ENCODE data around the gene APOBEC3H. TPM values are rescaled to one million over a fixed set of nuclear protein-coding genes. Genes with fewer than 3 reads are reported as not detected.

Gene APOBEC3H
- total and polyA plus RNA-seq, 9 of the 15 experiments (the other 6 are each of a cell fraction or from before 2014, with no cell fraction given): 0.10 to 0.21 TPM; not detected in 7

DNA sequence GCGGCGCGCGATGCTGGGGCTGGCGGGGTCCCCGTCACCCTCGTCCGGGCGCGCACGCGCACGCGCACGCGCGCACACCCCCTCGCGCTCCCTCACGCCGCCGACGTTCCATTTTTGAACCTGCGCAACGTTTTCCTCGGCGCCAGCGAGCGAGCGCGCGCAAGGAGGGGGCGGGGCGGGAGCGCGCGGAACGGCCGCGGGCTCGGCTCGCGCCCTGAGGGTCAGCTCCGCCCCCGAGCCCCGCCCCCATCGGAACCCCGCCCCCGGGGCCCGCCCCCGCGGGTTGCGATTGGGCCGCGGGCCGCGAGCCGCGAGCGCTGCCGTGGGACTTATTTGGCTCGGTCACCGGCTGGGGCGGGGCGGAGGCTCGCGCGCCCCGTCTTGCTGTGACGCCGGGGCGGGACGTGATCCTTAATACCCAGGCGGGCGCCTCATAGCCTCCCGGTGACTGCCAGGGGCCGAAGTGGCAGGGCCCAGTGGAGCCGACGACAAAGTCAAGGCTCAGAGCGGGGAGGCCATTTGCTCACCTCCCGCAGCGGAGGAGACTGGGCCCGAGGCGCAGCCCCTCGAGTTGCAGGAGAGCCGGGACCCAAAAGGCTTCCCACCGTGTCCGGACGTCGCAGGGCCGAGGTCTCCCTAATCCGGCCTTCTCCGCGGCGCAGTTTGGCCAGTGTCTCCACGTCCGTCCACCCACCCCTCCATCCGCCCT lies 55.6 kb downstream of the APOBEC3H start, which contains the start of gene CBX7 (continued):
- TF ChIP-seq, protein P1, sequence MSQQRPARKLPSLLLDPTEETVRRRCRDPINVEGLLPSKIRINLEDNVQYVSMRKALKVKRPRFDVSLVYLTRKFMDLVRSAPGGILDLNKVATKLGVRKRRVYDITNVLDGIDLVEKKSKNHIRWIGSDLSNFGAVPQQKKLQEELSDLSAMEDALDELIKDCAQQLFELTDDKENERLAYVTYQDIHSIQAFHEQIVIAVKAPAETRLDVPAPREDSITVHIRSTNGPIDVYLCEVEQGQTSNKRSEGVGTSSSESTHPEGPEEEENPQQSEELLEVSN (IDR thresholded peaks at IDR 0.05; ENCODE audit: borderline replicate concordance in 1 of 2, extremely low read depth in 1 of 2, insufficient read depth in 1 of 2, insufficient read length in 1 of 2, low read depth in 1 of 2, low read length in 1 of 2, poor library complexity in 1 of 2, severe bottlenecking in 1 of 2): peak; percentile 48 to 49
- TF ChIP-seq MYC (IDR thresholded peaks at IDR 0.05; ENCODE audit: low read depth, low read length) (peak; percentile 41; the same call in 1 of the 2 replicates), MYC (CRISPR knock-in tag; IDR thresholded peaks at IDR 0.05; ENCODE audit: borderline replicate concordance, low read depth) (no peak), ZFX (CRISPR knock-in tag; IDR thresholded peaks at IDR 0.05) (peak; percentile 86), CREM (IDR thresholded peaks at IDR 0.05; ENCODE audit: low read depth) (0 out of 2 replicates have a peak, but pooled peaks have one; percentile 3), PYGO2 (tag; IDR thresholded peaks at IDR 0.05) (no peak), RB1 (IDR thresholded peaks at IDR 0.05; ENCODE audit: low read depth) (peak; percentile 43; the same call in 1 of the 2 replicates), CCNT2 (IDR thresholded peaks at IDR 0.05; ENCODE audit: borderline replicate concordance, extremely low read depth, insufficient read length, low read depth, low read length) (peak; percentile 54), SUPT5H (IDR thresholded peaks at IDR 0.05) (peak; percentile 58; the same call in 1 of the 2 replicates), ZNF764 (CRISPR knock-in tag; IDR thresholded peaks at IDR 0.05; ENCODE audit: low read depth) (no peak), ZNF197 (CRISPR knock-in tag; IDR thresholded peaks at IDR 0.05; ENCODE audit: low read depth) (peak; percentile 77; the same call in 1 of the 2 replicates)
- TF ChIP-seq, protein P2, sequence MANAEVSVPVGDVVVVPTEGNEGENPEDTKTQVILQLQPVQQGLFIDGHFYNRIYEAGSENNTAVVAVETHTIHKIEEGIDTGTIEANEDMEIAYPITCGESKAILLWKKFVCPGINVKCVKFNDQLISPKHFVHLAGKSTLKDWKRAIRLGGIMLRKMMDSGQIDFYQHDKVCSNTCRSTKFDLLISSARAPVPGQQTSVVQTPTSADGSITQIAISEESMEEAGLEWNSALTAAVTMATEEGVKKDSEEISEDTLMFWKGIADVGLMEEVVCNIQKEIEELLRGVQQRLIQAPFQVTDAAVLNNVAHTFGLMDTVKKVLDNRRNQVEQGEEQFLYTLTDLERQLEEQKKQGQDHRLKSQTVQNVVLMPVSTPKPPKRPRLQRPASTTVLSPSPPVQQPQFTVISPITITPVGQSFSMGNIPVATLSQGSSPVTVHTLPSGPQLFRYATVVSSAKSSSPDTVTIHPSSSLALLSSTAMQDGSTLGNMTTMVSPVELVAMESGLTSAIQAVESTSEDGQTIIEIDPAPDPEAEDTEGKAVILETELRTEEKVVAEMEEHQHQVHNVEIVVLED (CRISPR knock-in tag; IDR thresholded peaks at IDR 0.05): peak; percentile 86
- TF ChIP-seq, protein P3, sequence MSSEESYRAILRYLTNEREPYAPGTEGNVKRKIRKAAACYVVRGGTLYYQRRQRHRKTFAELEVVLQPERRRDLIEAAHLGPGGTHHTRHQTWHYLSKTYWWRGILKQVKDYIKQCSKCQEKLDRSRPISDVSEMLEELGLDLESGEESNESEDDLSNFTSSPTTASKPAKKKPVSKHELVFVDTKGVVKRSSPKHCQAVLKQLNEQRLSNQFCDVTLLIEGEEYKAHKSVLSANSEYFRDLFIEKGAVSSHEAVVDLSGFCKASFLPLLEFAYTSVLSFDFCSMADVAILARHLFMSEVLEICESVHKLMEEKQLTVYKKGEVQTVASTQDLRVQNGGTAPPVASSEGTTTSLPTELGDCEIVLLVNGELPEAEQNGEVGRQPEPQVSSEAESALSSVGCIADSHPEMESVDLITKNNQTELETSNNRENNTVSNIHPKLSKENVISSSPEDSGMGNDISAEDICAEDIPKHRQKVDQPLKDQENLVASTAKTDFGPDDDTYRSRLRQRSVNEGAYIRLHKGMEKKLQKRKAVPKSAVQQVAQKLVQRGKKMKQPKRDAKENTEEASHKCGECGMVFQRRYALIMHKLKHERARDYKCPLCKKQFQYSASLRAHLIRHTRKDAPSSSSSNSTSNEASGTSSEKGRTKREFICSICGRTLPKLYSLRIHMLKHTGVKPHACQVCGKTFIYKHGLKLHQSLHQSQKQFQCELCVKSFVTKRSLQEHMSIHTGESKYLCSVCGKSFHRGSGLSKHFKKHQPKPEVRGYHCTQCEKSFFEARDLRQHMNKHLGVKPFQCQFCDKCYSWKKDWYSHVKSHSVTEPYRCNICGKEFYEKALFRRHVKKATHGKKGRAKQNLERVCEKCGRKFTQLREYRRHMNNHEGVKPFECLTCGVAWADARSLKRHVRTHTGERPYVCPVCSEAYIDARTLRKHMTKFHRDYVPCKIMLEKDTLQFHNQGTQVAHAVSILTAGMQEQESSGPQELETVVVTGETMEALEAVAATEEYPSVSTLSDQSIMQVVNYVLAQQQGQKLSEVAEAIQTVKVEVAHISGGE (CRISPR knock-in tag; IDR thresholded peaks at IDR 0.05): peak in 1 of 3 experiments; percentile 71; a peak in 2 of 6 replicates

Measured in K562 (cell line).